Measurements from ENCODE around the gene SH2D3A. TPM values are rescaled to one million over a fixed set of nuclear protein-coding genes. Genes with fewer than 3 reads are reported as not detected.
A peak's percentile ranks its signal among the peaks of the same experiment; 100 is the strongest.

Gene SH2D3A
- total RNA-seq, 4 donors from 2014 or later, result 14.1 to 27.4 (median 20.7) TPM

DNA sequence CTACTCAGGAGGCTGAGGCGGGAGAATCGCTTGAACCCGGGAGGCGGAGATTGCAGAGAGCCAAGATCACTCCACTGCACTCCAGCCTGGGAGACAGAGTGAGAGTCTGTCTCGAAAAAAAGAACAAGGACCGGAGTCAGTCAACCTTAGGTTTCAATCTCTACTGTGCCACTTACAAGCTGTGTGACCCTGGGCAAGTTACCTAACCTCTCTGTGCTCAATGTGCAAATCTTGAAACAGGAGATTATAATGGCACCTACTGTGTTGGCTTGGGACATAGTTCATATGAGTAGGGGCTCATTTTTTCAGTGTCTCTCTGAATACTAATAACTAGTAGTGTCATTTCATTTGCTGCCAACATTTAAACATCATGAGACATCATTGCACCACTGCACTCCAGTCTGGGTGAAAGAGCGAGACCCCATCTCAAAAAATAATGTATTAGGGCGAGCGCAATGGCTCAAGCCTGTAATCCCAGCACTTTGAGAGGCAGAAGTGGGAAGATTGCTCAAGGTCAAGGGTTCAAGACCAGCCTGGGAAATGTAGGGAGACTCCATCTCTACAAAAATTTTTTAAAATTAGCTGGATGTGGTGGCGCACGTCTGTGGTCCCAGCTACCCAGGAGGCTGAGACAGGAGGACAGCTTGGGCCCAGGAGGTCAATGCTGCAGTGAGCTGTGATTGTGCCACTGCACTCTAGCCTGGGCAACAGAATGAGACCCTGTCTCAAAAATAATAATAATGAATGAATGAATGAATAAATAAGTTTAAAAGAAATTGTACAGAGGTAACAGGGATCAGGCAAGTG lies 52.3 kb downstream of the SH2D3A start:
- Histone ChIP-seq H3K9me3 (no peaks in the 10 kb centered on the region), H3K27me3 (no peaks in the 10 kb centered on the region)
- TF ChIP-seq POLR2A (IDR thresholded peaks at IDR 0.05), result no peak
- no peak for TF ChIP-seq CTCF (IDR thresholded peaks at IDR 0.05)

GRCh38 chr19:6713773-6714692 lies 53.2 kb downstream of the SH2D3A start:
- Histone ChIP-seq H3K36me3 (no peaks in the 10 kb centered on the region), H3K27ac (no peak overlapping the region), H3K9me3 (no peaks in the 10 kb centered on the region), H3K4me3 (replicated peaks in 1 of 3) (no peak overlapping the region), H3K4me1 (no peaks in the 10 kb centered on the region), H3K27me3 (no peaks in the 10 kb centered on the region)
- WGBS, 2 donors, result 50 to 56% methylated on average over 18 to 19 of the region's 24 CpGs
- peak; percentile 21 to 27 for DNase-seq
- intact Hi-C loops (cut with DNase I), result no loop called here
- TF ChIP-seq POLR2A (IDR thresholded peaks at IDR 0.05) (no peak), CTCF (IDR thresholded peaks at IDR 0.05) (no peak)

More for the DNA sequence above, 52.3 kb downstream of the SH2D3A start:
- no peaks in the 10 kb centered on the region for H3K36me3 ChIP-seq
- H3K27ac ChIP-seq, result no peak overlapping the region
- H3K4me3 ChIP-seq (replicated peaks in 1 of 3), result no peak overlapping the region
- WGBS, 2 donors, result 75 to 90% methylated on average over 11 of the region's 11 CpGs
- H3K4me1 ChIP-seq, result no peaks in the 10 kb centered on the region
- intact Hi-C loops (cut with DNase I), result no loop called here
- no peak for DNase-seq

DNA sequence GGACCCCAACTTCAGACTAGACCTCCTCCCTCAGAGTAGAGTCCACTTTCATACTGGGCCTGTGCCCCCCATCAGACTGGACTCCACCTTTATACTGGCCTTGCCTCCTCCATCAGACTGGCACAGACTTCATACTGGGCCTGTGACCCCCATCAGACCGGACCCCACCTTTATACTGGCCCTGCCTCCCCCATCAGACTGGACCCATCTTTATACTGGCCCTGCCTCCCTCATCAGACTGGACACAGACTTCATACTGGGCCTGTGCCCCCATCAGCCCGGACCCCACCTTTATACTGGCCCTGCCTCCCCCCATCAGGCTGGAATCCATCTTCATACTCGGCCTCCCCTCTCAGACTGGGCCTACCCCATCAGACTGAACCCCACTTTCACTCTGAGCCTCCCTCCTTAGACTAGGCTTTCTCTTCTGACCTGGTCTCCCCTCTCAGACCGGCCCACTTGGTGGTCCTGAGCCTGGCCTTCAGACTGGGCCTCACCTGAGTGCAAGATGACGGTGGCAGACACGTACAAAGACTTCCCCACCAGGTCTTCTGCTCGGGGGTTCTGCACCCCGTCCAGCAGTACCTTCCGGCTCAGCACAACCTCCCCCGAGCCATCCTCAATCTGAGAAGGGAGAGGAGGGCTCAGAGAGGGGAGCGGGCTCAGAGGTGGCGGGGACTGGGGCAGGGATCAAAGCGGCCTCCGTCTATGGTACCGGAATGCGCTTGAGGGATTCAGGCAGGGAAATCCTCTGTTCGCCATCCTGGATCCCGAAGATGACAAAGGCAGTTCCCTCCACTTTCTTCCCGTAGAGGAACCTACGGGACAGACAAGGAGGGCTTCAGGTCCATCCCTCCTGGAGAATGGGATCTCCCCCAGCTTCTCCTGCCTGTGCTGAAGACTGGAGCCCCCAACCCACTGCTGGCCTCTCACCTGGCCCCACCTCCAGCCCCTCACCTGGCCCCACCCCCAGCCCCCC lies 54.3 kb downstream of the SH2D3A start:
- H3K27me3 ChIP-seq, result no peaks in the 10 kb centered on the region
- no peak for DNase-seq
- 88 to 90% methylated on average over 12 to 20 of the region's 20 CpGs for WGBS, 2 donors

GRCh38 chr19:6712231-6712630 lies 55.0 kb downstream of the SH2D3A start:
- H3K27me3 ChIP-seq, result no peaks in the 10 kb centered on the region
- no peak overlapping the region for H3K27ac ChIP-seq
- H3K4me1 ChIP-seq, result no peaks in the 10 kb centered on the region
- DNase-seq, result no peak
- 81 to 87% methylated on average over 5 to 16 of the region's 16 CpGs for WGBS, 2 donors
- intact Hi-C loops (cut with DNase I), result no loop called here
- H3K4me3 ChIP-seq (replicated peaks in 1 of 3), result no peak overlapping the region
- H3K9me3 ChIP-seq, result no peaks in the 10 kb centered on the region
- no peak for TF ChIP-seq CTCF (IDR thresholded peaks at IDR 0.05)
- TF ChIP-seq POLR2A (IDR thresholded peaks at IDR 0.05), result no peak
- no peaks in the 10 kb centered on the region for H3K36me3 ChIP-seq

More for the DNA sequence above, 54.3 kb downstream of the SH2D3A start:
- intact Hi-C loops (cut with DNase I), result no loop called here
- Histone ChIP-seq H3K36me3 (no peaks in the 10 kb centered on the region), H3K4me3 (replicated peaks in 1 of 3) (no peak overlapping the region), H3K27ac (no peak overlapping the region), H3K4me1 (no peaks in the 10 kb centered on the region), H3K9me3 (no peaks in the 10 kb centered on the region)
- TF ChIP-seq CTCF (IDR thresholded peaks at IDR 0.05), result no peak
- TF ChIP-seq POLR2A (IDR thresholded peaks at IDR 0.05), result no peak

Measured in thyroid gland (tissue), 4 donors.